ENCODE results near the gene RIPPLY3.

The RIPPLY3 gene, protein sequence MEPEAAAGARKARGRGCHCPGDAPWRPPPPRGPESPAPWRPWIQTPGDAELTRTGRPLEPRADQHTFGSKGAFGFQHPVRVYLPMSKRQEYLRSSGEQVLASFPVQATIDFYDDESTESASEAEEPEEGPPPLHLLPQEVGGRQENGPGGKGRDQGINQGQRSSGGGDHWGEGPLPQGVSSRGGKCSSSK

DNA sequence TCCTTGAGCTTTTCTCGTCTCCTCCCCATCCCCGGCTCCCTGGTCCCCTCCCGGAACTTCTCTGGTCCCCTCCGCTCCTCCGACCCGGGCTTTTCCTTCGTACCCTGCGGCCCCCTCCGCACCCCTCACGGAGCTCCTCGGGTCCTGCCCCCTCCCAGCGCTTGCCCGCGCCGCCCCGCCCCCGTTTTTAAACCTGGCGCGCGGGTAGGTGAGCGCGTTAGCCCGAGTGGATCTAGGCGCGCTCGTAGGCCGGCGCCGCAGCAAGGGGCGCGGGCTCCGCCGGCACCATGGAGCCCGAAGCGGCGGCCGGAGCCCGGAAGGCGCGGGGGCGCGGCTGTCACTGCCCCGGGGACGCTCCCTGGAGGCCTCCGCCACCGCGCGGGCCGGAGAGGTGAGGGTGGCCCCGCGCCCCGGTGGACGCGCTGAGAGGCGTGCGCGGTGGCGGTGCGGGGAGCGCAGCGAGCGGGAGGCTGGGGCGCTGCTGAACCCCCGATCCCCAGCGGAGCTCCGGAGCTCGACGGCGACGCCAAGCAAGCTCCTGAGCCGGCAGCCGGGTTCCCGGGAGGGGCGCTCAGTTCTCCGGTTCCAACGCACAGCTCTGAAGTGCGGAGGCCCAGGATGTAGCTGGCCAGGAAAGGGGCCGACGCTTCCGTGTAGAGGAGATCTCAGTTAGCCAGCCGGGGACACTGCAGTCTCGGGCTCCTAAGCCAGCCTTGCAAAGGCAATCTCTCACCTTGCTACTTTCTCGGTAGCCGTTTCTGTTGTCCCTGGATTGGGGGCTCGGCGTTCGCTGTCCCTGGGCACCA is at the start of gene RIPPLY3:
Gene RIPPLY3 (plus strand): TSS at position 217 of the 806 bp plus-strand sequence. CDS start 71 bp downstream, at position 288.
- DNase-seq = no peak

DNA sequence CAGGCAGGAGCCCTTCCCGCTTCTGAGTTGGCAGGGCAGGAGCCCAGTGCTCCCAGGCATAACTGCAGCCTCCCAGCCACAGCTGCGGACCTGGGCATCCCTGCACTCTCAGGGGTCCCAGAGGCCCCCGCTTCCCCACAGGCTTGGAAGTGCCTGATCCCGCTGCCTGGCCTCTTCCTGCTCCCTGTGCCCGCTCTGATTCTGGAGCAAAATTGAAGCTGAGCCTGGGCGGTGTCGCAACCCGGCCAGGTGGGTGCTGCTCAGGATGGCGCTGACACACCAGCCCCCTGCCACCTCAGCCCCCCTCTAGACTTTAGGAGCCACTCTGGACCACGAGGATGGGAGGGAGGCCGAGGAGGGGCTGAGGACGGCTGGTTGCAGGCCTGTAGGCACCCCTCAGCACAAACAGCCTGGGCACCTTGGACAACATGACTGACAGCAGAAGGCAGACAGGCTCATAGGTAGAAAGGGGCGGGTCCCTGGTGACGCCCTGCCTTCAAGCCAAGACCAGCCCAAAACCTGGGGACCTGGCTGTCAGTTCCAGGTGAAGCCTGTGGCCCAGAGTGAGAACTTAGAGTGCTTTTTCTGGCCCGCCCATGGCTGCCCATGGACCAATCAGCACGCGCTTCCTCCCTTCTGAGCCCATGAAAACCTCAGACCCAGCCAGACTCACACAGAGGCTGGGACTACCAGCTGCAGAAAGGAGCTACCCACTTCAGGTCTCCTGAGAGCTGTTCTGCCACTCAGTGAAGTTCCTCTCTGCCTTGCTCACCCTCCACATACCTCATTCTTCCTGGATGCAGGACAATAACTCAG is 47.3 kb upstream of the RIPPLY3 start:
- no peak for DNase-seq

DNA sequence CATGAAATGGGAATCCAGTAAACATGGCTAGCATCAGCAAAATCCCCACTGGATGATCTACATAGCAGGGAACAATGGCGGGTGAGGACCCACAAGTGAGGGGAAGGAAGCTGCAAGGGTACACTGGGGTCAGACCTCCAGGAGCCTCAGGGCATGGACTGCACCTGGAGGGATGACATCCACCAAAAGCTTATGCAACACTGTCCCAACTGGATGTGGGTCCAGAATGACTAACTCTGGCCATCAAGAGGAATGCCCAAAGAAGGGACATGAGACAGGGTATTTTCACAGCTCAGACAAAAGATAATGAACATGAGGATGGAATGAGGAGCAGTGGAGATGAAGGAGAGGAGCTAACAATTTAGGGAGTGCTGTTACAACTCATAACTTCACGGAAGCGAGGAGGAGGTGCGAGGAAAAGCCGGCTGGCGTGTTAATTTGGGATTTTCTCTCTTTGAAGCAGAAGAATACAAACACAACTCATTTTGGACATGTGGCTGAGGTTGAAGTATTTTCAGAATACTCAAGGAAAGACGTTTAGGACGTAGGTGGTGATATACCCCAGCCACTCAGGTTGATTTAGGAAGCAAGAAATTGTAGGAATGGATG is 45.7 kb upstream of the RIPPLY3 start:
- no peak for DNase-seq

DNA sequence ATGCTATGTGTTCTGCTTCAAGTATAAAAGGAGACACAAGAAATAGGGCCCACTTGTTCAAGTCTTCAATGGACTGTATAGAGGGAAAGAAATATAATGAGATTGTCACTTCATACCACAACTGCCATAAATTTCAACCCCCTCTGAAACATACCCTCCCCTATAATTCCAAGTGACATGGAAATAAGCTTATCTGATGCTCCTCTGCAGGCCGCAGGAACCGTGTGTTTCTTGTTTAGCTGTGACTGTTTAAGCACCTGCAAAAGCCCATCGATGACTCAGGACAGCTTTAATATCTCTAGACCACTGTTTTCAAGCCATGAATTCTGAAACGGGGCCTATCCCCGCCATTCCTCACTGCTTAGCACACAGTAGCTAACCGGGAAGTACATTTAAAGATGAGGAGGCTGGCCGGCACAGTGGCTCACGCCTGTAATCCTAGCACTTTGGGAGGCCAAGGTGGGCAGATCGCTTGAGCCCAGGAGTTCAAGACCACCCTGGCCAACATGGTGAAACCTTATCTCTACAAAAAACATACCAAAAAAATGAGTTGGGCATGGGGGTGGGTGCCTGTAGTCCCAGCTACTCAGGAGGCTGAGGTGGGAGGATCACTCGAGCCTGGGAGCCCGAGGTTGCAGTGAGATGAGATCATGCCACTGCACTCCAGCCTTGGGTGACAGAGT is 44.3 kb upstream of the RIPPLY3 start:
- DNase-seq = no peak

DNA sequence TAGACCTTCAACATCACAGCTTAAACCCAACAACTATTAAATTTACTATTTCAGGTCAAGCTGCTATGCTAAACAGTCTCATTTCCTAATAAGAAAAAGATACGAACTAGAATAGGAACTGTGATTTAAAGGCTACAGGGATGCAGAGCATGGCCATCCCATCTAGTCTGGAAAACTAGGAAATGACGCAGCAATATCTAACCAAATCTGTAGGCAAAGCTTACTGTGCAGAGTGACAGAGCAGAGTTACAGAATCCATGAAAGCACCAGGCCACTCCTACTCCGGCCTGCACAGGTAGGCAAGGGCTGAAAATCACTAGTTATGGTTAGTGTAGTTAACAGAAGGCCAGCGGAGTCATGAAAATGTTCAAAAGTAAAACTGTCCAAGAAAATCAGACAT is 42.1 kb upstream of the RIPPLY3 start:
- no peak for DNase-seq

DNA sequence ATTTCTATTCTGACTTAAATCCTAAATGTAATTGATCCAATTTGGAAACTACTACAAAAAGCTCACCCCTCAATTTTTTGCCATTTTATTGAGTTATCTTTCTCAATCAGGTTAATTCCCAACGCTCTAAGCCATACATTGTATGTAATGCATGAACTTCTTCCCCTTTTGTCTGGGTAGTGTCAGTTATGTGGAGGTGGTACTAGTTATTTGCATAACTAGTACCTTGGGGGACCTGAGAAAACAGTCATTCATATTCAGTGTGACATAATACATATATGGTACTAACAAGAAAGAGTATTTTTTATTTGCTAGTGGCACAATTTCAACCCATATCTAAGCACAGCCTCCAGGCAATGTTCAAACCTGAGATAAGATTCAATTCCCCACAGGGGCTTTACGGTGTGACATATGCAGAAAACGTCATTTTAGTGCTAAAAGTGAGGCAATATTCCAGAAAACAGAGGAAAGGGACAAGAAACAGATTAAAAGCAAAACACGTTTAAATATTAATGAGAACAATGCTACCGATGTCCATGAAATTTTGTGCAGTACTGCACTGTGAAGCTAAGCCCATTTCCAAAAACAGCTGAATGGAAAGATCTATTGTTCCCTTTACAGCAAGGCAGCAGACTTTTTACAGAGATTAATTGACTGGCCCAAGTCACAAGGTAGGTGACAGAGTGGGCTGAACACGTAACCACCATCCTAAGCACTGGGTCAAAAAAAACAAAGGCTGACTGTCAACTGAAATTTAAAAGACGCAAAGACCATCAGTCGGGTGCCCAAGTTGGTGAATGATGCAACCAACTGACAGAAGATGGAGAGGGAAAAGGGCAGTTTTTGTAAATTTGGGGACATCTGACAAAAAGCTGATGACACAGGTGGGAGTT is 41.4 kb upstream of the RIPPLY3 start:
- no peak for DNase-seq

DNA sequence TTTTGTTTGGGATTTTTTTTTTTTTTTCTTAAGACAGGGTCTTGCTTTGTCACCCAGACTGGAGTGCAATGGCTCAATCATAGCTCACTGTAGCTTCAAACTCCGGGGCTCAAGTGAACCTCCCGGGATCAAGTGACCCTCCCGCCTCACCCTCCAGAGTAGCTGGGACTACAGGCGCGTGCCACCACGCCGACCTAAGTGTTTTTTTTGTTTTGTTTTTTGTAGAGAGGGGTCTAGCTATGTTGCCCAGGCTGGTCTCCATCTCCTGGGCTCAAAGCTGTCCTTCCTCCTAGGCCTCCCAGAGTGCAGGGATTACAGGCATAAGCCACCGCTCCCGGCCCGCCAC is 40.8 kb upstream of the RIPPLY3 start:
- DNase-seq = no peak

DNA sequence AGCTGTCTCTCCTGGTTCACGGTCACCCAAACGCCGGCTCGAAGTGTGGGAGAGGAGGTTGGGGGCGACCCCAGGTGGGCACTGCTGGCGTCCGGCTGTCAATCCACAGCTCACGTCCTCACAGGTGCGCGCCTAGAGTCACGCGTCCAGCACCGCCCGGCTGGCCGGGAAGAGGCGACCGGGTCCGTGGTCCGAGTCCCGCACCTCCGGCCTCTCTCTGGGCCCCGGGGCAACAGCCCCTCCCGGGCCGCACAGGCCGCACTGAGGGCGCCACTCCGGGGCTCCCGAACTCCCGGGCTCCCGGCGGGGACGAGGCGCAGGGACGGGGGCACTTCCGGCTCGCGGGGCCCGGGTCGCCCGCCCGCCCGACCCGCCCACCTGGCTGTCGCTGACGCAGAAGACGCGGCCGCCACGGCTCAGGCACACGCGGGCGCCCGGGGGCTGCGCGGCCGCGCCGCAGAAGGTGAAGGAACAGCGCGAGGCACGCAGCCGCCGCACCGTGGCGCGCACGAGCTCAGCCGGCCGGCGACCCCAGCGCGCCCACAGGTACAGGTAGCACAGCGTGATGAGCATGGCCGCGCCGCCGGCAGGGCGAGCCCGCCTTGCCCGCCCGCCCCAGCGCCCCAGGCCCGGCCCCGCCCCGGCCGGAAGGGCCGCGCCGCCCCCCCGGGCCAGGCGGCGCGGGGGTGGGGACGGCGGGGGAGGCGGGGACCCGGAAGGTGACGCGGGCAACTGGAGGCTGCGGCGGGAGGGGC is 40.3 kb upstream of the RIPPLY3 start, which contains the start of gene HLCS:
Gene HLCS (minus strand): TSS at position 604 of the 755 bp plus-strand sequence. CDS start 31 bp downstream, at position 573.
- peak; percentile 40 for DNase-seq

DNA sequence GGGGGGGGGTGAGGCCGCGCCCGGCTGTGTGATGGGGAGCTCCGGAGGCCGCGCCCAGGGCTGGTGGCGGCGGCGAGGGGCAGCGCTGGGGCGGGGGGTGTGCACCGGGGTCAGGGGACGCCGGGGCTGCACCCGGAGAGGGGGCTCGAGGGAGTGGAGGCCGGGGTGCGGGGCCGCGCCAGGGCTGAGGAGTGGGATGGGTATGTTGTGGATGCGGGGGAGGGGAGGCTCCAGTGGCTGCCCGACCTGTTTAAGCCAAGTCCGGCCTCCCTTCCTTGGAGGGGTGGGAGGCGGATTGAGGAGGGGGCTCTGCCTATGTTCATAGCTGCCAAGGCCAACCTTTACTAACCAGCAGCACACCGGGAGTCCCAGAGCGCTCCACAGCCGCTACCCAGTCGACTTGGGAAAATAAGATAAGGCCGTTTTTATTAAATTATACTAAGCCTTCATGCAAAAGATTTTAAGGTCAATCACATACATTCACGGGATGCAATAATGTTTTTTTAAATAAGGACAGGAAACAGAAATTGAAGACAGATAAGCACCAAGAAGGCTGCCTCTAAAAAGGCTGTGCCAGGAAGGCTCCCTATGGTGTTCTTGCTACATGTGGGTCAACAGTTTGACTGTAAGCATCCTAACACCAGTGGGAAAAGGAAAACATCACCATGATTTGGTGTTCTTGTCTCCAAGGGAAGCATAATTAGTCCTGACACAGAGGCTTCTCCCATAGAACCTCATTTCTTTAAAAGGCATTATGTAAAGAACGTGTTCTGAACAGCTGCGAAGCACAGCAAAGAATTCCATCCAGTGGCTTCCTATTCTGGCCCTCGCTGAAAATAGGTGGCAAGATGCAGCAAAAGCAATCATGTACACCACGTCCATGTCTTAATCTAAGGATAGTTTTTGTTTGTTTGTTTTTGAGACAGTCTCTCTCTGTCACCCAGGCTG is 39.4 kb upstream of the RIPPLY3 start:
- DNase-seq = no peak

DNA sequence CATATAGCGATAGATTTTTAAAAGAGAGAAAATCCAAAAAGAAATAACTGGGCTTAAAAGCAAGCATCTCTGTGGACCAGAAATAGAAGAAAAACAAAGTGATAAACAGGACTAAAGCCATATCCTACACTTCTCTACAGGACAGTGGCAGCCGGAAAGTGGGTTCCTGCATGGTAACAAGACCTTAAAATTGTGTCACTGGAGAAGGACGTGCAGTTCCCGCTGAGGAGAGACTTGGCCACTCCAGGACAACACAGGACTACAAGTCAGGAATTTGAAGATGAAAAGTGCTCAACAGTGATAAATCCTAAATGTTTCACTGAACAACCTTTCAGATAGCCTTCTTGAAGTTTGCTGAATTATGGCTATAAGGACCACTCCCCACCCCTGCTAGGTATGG is 38.1 kb upstream of the RIPPLY3 start:
- DNase-seq = no peak

DNA sequence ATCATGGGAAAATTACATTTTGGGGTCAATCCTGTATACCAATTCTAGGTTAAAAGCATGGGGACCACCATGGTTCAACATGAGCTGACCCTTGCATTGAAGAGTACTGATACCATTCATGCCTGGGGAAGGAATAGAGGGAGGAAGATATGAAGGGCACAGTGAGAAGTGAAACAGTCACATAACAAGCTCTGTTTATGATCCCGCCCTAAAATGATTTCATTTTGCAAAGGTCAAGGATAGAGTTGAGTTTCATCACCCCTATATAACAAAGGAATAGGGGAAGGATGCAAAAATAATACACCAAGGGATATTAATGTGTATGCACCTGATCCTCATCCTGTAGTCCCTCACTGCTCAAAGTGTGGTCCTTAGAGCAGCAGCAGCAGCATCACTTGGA is 37.5 kb upstream of the RIPPLY3 start:
- DNase-seq = no peak

DNA sequence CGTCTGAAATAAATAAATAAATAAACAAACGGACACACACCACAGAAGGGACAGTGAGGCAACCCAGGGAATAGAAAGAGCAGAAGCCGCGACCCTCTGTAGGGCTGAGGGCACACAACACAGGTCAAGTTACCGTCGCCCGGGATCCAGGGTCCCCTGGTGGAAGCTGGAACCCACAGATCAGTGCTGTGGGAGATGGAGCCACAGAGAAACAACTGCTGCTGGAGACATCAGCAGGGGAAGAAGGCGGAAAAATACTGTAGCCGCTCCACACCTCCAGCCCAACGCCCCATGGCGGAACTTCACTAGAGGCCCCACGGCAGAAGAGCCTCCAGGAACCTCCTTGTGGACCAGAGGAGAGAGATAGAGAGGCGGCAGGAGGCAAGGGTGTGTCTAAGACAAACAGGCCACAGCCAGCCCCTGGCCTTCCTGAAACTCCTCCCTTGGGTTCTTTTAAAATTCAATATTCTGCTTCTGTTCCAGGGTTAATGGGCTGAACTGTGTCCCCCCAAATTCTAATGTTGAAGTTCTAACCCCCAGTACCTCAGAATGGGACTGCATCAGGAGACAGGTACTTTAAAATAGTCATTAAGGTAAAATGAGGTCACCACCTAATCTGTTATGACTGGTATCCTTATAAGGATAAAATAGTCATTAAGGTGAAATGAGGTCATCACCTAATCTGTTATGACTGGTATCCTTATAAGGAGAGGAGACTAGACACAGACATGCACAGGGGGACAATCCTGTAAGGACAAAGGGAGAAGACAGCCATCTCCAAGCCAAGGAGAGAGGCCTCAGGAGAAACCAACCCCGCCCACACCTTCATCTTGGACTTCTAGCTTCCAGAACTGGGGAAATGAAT is 32.3 kb upstream of the RIPPLY3 start:
- no peak for DNase-seq

DNA sequence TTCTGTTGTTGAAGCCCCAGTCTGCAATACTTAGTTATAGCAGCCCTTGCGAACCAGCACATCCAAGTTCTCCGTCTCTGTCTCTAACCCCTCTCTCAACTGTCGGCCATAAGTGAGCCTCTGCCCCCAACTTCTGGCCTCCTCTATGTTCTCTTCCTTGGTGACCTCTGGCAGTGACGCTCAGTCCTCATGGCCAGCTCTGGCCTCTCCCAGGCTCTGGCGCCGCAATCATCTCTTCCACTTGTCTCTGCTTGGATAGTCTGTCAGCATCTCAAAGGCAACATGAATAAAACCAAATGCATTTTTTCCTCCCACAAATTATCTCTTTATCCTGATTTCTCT is 31.7 kb upstream of the RIPPLY3 start:
- no peak for DNase-seq

DNA sequence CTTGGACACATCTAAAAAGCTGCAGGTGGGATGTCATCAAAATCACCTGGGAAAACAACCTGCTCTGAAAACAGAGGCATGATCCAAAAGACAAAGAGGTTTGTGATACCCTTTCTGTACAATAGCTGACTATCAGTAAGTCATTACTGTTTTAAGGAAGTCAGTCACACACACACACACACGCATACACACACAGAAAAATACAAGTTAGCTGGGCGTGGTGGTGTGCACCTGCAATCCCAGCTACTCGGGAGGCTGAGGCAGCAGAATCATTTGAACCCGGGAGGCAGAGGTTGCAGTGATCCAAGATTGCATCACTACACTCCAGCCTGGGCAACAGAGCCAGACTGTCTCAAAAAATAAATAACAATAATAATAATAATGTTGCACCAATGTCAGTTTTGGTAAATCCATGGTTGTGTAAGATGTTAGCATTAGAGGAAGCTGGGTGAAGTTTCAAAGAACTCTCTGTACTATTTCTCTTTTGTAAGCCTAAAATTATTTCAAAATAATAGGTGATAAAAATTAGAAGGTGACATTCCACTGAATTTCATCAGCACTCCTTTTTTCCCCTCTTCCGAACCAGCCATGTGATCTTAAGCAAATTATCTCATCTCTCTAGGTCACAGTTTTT is 30.2 kb upstream of the RIPPLY3 start:
- no peak for DNase-seq

DNA sequence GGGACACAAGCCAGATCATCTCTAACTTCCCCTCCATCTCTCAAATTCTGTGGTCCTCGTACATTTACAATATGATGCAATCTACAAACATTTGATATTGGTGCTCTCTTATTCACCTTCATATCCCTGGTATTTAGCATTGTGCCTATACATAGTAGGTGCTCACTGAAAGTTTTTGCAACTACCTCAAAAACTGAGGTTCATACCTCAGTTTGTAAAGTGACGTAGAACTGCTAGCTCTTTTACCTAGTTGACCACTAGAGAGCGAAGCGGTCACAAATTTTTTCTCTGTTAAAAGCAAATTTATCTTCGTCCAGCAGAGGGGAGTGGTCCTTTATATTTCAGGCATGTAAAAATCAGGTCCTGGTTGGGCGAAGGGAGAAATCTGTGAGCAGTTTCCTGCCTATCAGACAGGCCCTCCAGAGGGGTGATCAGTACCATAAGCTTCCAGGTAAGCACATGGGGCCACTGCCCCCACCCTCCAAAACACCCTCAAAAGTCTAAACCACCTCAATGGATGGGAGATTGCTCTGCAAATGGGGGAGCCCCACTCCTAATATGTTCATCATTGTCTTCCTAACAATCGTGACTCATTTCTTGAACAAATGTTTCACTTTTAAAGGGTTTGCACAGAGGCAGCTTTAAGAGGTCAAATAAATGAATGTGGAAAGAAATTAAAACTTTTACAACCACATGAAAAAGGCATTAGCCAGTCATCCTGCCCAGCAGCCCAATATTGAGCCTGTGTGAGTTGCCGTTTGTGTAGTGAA is 29.4 kb upstream of the RIPPLY3 start:
- no peak for DNase-seq

DNA sequence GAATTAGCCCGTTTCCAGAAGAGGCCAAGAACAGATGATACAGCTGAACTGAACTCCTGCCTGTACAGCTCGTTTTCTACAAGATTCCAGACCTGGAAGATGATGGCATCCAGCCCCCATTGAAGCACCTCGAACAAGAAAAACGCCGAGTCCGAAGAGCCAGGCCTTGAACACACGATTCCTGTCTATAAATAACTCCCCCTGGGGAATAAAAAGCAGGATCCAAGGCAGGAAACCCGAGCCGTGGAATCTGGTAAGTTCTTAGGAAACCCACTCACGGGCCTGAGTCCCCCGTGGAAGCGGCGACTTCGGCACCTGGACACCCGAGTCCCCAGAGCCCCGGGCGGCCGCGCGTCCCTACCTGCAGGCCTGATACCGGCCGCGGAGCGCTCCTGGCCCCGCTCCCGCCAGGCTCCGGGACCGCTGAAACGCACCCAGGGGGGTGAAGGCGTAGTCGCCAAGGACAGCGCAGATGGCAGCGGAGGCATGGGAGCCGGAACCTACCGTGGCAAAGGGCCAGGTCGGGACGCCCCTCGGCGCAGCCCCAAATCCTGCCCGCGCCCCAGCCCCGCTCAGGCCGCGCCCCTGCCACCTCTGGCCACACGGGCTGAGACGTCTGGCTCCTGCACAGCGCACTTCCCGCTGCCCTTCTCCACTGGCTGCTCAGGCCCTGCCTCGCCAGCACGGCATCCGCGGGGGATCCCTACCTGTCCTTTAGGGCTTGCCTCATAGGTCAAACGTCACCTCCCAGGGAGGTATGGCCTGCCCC is 26.0 kb upstream of the RIPPLY3 start:
- DNase-seq = no peak

DNA sequence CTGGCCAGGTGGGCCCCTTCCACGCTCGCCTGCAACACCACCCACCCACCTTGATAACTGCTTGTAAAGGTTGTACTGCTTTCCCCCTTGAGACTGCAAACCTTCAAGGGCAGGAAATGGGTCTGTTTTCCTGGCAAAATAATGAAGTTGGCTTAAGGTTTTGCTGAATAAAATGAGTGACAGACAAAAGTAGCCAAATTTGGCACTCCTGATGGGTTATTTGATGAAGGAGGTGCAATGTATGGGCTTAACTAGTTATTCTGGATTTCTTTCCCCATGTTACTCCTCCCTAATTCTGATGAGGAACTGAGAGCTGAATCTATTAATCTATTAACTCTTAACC is 25.5 kb upstream of the RIPPLY3 start:
- no peak for DNase-seq

All from 8988T (cell line).